GM19372 (cell line): ENCODE data around the gene TOP3B.

Experiments used
- ATAC-seq: cut with Tn5 transposase; IDR thresholded peaks from one replicate; pipeline ENCODE4 v1.9.1; 2021; ENCODE audit warnings: mild to moderate bottlenecking, low read depth, moderate library complexity; ENCODE audit not compliant: unreplicated experiment

TOP3B gene

DNA sequence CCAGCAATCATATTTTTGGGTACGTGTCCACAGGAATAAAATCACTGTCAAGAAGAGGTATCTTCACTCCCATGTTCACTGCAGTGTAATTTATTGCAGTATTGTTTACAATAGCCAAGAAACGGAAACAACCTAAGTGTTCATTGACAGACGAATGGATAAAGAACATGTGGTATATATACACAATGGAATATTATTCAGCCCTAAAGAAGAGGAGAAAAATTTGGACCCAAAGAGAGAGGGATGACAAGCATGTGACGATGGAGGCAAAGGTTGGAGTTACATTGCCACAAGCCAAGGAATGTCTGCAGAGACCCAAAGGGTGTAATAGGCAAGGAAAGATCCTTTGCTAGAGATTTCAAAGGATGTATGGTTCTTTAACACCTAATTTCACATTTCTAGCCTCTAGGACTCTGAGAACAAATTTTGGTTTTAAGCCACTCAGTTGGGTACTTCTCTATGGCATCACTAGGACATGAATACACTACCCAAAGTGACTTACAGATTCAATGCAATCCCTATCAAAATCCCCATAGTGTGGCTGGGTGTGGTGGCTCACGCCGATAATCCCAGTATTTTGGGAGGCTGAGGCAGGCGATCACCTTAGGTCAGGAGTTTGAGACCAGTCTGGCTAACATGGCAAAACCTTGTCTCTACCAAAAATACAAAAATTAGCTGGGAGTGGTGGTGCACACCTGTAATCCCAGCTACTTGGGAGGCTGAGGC is 31.1 kb upstream of the TOP3B start:
- ATAC-seq = no peak

- no peak for ATAC-seq
These were observed 29.4 kb upstream of the TOP3B start for GRCh38 chr22:22011964-22012363.

GRCh38 chr22:22010358-22010757 is 27.8 kb upstream of the TOP3B start:
- no peak for ATAC-seq

DNA sequence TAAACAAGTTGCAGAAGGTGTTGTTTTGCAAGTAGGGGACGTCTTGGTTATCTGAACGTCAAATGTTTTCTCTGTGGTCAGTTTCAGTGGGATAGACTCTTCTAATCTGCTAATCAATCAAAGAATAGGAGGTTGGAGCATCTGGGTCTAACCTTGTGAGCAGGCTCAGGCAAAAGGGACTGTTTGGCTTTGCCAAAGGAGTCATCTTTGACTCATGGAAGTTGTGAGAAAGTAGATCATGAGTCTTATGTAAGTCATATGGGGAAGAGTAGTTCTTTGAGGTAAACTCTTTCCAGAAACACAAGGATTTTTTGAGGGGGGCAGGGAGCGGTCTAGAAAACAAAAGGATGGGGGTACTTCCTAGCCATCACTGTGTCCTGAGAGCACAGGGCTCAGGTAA is 27.1 kb upstream of the TOP3B start:
- no peak for ATAC-seq

DNA sequence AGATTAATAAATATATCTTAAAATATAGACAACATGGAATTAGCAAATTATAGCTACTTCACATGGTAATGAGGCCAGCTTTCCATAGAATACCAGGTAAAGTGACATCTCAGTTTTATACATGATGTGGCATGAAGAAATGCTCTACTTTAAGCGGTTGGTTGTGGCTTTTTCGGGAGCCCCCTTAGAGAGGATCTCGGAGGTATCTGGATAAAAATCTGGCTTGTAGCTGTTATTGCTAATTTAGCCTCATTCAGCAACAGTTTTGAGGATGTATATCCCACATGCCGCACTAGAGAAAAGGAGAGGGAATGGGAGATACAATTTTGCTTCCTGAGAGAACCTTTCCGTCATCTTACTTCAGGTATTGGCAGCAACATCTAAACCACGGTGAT is 24.0 kb upstream of the TOP3B start:
- no peak for ATAC-seq

- no peak for ATAC-seq
These were observed 23.5 kb upstream of the TOP3B start for GRCh38 chr22:22005945-22006595.

GRCh38 chr22:22003233-22003632 is 20.6 kb upstream of the TOP3B start:
- ATAC-seq = no peak

DNA sequence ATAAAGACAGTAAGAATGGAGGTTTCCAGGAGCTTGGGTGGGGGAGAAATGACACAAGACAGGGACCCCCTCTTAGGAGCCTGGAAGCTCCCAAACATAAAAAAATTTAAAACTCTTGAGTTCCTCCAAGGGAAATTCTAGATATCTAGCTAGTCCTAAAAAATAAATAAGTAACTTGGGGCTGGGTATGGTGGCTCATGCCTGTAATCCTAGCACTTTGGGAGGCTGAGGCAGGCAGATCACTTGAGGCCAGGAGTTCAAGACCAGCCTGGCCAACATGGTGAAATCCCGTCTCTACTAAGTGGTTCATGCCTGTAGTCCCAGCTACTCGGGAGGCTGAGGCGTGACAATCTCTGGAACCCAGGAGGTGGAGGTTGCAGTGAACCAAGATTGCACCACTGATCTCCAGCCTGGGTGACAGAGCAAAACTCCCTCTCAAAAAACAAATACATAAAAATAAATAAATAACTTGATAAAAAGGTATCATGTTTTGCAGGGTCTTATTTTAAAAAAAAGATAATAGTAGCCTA is 20.0 kb upstream of the TOP3B start:
- ATAC-seq = no peak

DNA sequence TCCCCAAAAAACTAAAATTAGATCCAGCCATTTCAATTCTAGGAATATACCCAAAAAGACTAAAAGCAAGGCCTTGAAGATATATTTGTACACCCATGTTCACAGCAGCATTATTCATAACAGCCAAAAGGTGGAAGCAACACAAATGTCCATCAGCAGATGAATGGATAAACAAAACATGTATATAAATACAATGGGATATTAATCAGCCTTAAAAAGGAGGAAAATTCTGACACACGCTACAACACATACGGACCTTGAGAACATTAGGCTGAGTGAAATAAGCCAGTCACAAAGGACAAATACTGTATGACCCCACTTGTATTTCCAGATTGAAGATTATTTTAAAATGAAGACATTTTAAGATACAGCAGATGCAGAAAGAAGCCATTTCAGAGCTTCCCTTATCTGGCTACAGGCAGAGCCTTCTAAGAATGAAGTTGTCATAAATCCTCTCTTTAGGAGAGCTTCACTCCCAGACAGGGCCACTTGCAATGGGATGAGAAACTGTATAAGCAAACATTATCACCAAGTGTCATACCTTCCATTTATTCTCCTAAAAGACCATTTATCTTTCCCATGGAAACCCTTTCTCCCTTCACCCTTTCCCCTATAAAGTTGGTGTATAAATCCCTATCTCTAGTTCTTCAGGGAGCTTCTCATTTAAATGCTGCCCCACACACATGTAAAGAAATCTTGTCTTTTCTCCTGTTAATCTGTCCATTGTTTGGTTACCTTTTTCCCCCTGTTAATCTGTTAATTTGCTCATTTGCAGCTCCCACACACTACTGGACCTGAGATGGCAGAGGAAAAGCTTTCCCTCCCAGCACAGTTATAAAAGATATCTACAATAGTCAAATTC is 19.3 kb upstream of the TOP3B start:
- ATAC-seq = no peak

- no peak for ATAC-seq
These were observed 16.1 kb upstream of the TOP3B start for GRCh38 chr22:21998595-21999247.

GRCh38 chr22:21996175-21996720 is 13.7 kb upstream of the TOP3B start:
- ATAC-seq = no peak

- ATAC-seq = no peak
These were observed 13.1 kb upstream of the TOP3B start for GRCh38 chr22:21995660-21996059.

DNA sequence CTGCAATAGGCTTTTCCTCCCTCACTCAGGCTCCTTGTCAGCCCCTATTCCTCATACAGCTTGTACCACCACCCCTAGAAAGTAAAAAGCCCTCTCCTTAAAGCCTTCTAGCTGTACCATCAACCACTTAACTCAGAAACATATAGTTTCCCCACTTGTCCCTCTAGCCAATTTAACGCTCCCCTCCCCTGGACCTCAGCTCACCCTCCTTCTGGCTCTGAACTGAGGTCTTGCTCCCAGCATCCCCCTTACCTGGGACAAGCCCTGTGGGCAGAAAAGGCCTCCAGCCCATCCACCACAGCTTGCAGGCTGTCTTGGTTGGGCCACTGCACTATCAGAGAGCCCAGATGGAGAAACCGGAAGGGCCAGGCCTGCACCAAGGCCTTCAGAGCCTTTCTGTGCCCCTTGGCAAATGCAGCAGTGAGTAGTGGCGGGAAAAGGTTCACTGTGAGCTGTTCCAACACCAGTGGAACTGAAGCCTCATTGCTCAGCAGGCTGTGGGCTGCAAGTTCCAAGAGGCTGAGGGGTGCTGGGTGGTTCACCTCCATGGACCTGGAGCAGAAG is 12.4 kb upstream of the TOP3B start:
- no peak for ATAC-seq

GRCh38 chr22:21992593-21993237 is 10.1 kb upstream of the TOP3B start:
- no peak for ATAC-seq

- ATAC-seq = no peak
These were observed 9.2 kb upstream of the TOP3B start for GRCh38 chr22:21991774-21992173.

DNA sequence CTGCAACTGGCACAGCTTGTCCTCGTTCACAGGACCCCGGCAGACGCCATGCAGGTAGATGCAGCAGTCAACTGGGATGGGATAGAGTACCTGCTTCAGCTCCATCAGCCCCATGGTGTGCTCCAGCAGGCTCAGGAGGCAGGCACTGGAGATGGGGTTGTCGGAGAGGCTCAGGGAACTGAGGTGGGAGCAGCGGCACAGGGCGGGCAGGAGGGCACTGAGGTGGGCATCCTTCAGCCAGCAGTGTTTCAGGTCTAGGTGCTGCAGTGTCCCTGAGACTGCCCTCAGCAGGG is 8.7 kb upstream of the TOP3B start:
- ATAC-seq = no peak

DNA sequence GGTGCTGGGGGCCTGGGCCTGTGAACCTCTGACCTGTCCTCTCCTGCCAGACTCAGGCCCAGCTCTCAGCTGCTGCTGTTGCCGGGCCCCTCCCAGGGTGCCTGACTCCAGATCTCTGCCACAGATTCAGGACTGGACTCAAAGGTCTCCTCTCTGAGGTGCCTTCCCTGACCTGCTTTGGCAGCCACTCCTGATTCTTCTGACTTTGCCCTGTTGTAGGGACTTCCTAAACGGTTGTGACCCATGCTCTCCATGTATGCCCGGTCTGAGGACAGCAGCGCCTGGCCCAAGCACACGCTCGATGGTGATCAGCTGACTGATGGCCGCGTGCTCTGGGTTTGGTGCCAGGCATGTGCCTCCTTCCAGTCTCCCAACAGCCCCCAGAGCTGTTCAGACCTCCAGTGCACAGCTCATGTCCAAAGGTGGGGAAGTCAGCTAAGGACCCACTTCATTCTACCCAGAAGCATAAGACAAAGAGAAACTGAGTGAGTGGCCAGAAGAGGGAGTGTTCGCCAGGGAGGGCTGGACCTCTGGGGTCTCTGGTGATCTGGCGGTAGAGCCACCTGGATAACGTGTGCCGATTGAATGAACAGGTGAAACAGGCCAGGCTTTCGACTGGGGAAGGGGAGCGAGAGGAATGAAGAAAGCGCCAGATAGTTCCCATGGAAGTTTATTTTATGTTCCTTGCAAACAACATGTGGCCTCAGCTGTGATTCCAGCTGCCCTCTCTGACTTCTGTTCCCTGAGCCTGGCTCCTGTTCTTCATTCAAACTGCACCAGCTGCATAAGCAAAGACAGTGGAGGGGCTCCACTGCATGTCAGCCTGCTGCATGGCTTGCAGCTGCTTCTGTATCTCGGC is 8.1 kb upstream of the TOP3B start:
- ATAC-seq = no peak

DNA sequence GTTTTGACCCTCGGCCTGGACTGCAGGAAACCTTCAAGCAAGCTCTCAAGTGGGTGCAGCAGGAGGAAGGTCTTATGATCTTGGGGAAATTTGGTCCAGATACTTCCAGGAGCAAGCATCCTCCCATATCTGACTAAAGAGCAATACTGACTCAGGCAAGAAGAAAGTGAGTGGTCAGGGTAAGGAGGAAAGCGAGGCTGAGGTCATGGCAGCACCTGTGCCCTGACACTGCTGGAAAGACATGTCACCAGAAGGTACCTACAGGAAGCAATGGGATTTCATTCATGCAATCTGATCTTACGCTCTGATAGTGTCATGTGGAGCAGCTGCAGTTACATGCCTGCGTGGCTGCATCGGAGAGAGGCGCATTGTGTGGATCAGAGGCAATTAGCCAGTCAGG is 6.5 kb upstream of the TOP3B start:
- no peak for ATAC-seq

DNA sequence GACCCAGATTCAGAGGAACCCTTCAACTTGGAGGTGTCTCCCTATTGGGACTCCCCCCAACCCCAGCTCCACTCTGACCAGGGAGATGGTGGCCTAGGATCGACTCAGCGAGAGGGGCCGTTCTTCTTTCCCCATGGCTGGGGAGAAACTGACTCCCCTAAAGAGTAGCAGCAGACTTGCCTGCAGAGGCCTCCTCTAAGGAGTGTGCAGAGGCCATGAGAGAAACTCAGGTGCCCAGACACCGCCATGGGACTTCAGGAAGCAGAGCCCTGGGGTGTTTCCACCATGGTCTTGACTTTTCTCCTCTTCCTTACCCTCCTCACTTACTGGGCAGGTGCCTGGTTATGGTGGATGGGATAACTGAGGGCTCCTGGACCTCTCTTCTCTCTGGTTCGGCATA is 2.6 kb upstream of the TOP3B start:
- ATAC-seq = no peak
